Fibroblast of skin of left biceps (primary cell): ENCODE measurements around the gene KNSTRN.

Experiments
- DNase-seq, 2 experiments: peaks; one replicate each; pipeline ENCODE4 v3.0.0-alpha.2; 2013; ENCODE audit warnings: low read depth in 2 of 2

The KNSTRN gene

GRCh38 chr15:40366457-40367370, 15.8 kb upstream of the KNSTRN start:
- DNase-seq: no peak

GRCh38 chr15:40367371-40367685, 15.2 kb upstream of the KNSTRN start:
- DNase-seq: no peak

- peak in 1 of 2 experiments; percentile 39 for DNase-seq
These were observed 14.6 kb upstream of the KNSTRN start for GRCh38 chr15:40367686-40368611.

GRCh38 chr15:40368719-40369473, 13.6 kb upstream of the KNSTRN start:
- no peak for DNase-seq

- DNase-seq: no peak
These were observed 13.0 kb upstream of the KNSTRN start for GRCh38 chr15:40369474-40369869.

- DNase-seq: no peak
These were observed 12.6 kb upstream of the KNSTRN start for GRCh38 chr15:40369971-40370370.

- no peak for DNase-seq
These were observed 9.5 kb upstream of the KNSTRN start for GRCh38 chr15:40372981-40373380.

- no peak for DNase-seq
These were observed 4.9 kb upstream of the KNSTRN start for GRCh38 chr15:40377606-40378005.

GRCh38 chr15:40379374-40379773, 3.1 kb upstream of the KNSTRN start:
- no peak for DNase-seq

GRCh38 chr15:40379853-40380252, 2.7 kb upstream of the KNSTRN start:
- DNase-seq: peak; percentile 73 to 74

- DNase-seq: no peak
These were observed 1.9 kb upstream of the KNSTRN start for GRCh38 chr15:40380636-40381035.

- no peak for DNase-seq
These were observed 547 bp upstream of the KNSTRN start for GRCh38 chr15:40381818-40382529.

- no peak for DNase-seq
These were observed 4.0 kb downstream of the KNSTRN start for GRCh38 chr15:40386480-40386879.

GRCh38 chr15:40388941-40389823, 6.7 kb downstream of the KNSTRN start:
- DNase-seq: no peak

GRCh38 chr15:40389824-40390595, 7.5 kb downstream of the KNSTRN start:
- no peak for DNase-seq

- peak in 1 of 2 experiments; percentile 7 for DNase-seq
These were observed 10.7 kb downstream of the KNSTRN start for GRCh38 chr15:40392986-40393948.

- DNase-seq: no peak
These were observed 15.3 kb downstream of the KNSTRN start for GRCh38 chr15:40397688-40398412.
